Karpas-422 (cell line): Measurements from ENCODE around the gene EPC2. TPM values are rescaled to one million over a fixed set of nuclear protein-coding genes. Genes with fewer than 3 reads are reported as not detected.

ENCODE experiments used
- DNase-seq: peaks from one replicate; pipeline ENCODE4 v3.0.0-alpha.2; 2015
- H2AFZ ChIP-seq: fragments of 200-600 bp; sonication (generic); 2 replicates; pipeline ENCODE4 v1.6.1; 2014; ENCODE audit warnings: antibody characterized with exemption, low read length, mixed read lengths
- H3K27ac ChIP-seq: fragments of 200-600 bp; sonication (generic); 2 replicates; pipeline ENCODE4 v1.5.1; 2014; ENCODE audit warnings: mild to moderate bottlenecking, low read length, moderate library complexity
- H3K27me3 ChIP-seq: fragments of 200-600 bp; sonication (generic); 2 replicates; pipeline ENCODE4 v1.6.1; 2014; ENCODE audit warnings: low read length, mixed read lengths
- H3K36me3 ChIP-seq: fragments of 200-600 bp; sonication (generic); 2 replicates; pipeline ENCODE4 v1.6.1; 2014; ENCODE audit warnings: low read length, mixed read lengths; ENCODE audit not compliant: insufficient read depth
- H3K4me1 ChIP-seq: fragments of 200-600 bp; sonication (generic); 2 replicates; pipeline ENCODE4 v1.6.1; 2014; ENCODE audit warnings: mild to moderate bottlenecking, low read length, mixed read lengths
- H3K4me2 ChIP-seq: fragments of 200-600 bp; sonication (generic); 2 replicates; pipeline ENCODE4 v1.6.1; 2014; ENCODE audit warnings: low read length, low read depth, mild to moderate bottlenecking; ENCODE audit not compliant: poor library complexity, severe bottlenecking
- H3K4me3 ChIP-seq: fragments of 200-600 bp; sonication (generic); 2 replicates; pipeline ENCODE4 v1.5.1; 2014; ENCODE audit warnings: mild to moderate bottlenecking, antibody characterized with exemption, low read length, mixed read lengths
- H3K79me2 ChIP-seq: fragments of 200-600 bp; sonication (generic); 2 replicates; pipeline ENCODE4 v1.6.1; 2014; ENCODE audit warnings: mild to moderate bottlenecking, low read length, mixed read lengths
- H3K9ac ChIP-seq: fragments of 200-600 bp; sonication (generic); 2 replicates; pipeline ENCODE4 v1.6.0; 2014; ENCODE audit warnings: low read length
- H3K9me2 ChIP-seq: fragments of 200-600 bp; sonication (generic), shearing (Covaris generic); replicated peaks from 2 replicates; pipeline ENCODE4 v1.6.0; 2014; ENCODE audit warnings: mild to moderate bottlenecking, low read length, moderate library complexity; ENCODE audit not compliant: insufficient read depth
- H3K9me3 ChIP-seq: fragments of 300-700, 200-600 bp; sonication (generic); 2 replicates; pipeline ENCODE4 v1.6.1; 2014; ENCODE audit warnings: low read length, mixed read lengths
- H4K20me1 ChIP-seq: fragments of 200-600 bp; sonication (generic); 2 replicates; pipeline ENCODE4 v1.6.1; 2014; ENCODE audit warnings: mild to moderate bottlenecking, antibody characterized with exemption, low read length, low read depth; ENCODE audit not compliant: insufficient read depth
- total RNA-seq: library from RNA; depleted of rRNA; stranded (reverse); fragments of >200 nt; shearing (Covaris generic); gene quantifications from 2 replicates; pipeline ENCODE4 v1.2.3, GENCODE V29; 2014; ENCODE audit warnings: low replicate concordance; rRNA removed

Gene EPC2, protein sequence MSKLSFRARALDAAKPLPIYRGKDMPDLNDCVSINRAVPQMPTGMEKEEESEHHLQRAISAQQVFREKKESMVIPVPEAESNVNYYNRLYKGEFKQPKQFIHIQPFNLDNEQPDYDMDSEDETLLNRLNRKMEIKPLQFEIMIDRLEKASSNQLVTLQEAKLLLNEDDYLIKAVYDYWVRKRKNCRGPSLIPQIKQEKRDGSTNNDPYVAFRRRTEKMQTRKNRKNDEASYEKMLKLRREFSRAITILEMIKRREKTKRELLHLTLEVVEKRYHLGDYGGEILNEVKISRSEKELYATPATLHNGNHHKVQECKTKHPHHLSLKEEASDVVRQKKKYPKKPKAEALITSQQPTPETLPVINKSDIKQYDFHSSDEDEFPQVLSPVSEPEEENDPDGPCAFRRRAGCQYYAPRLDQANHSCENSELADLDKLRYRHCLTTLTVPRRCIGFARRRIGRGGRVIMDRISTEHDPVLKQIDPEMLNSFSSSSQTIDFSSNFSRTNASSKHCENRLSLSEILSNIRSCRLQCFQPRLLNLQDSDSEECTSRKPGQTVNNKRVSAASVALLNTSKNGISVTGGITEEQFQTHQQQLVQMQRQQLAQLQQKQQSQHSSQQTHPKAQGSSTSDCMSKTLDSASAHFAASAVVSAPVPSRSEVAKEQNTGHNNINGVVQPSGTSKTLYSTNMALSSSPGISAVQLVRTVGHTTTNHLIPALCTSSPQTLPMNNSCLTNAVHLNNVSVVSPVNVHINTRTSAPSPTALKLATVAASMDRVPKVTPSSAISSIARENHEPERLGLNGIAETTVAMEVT
- total RNA-seq = 22.8 and 30.3 TPM in 2 replicates

DNA sequence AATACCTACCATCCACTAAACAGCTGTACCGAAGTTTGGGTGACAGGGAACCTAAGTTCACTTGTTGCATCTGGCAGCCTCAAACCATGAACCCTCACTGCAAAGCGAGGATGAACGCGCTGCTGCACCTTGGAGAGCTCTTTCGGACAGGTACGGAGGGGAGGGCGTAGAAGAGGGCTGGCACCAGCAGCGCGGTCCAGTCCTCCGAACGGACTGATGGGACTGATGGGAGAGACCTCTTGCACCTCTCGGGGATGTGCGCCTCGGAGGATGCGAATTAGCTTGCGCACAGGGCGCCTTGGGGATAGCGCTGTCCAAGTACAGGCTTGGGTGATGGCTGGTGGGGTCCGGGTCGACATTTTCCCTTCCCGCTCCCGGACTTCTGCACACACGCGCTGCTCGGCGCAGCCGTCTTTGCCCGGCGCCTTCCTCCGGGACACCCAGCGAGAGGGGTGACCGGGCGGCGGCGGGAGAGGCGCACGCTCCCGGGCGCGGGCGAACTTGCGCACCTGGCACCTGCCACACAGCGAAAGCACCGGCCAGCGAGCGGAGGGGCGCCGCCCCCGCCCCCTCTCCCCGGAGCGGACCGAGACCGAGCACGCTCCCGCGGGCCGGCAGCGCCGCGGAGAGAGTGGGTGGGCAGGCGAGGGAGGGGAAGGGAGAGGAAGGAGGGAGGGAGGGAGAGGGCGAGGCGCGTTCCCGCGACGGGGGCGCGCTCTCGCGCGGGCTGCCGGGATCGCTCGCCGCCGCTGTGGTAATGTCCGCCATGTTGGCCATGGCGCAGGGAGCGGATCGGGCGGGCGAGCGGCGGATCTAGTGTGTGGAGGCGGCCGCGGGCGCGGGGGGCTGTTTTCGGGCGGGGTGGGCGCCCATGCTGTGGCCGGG, at the start of gene EPC2:
Gene EPC2, plus strand, starts transcription at position 754 of the 885 bp plus-strand sequence. CDS start 267 bp downstream, outside the sequence.
- Histone ChIP-seq H3K27ac (peak within 1 kb of the TSS; percentile 76), H4K20me1 (peaks cover 18% of the 10 kb centered on the region), H2AFZ (peak within 1 kb of the TSS; percentile 91), H3K4me2 (peak within 1 kb of the TSS; percentile 79), H3K4me1 (peaks cover 19% of the 10 kb centered on the region), H3K4me3 (peak within 1 kb of the TSS; percentile 98), H3K9ac (peak within 1 kb of the TSS; percentile 95), H3K9me2 (no peaks in the 10 kb centered on the region), H3K36me3 (no peaks in the 10 kb centered on the region), H3K79me2 (peaks cover 40% of the 10 kb centered on the region), H3K27me3 (no peaks in the 10 kb centered on the region), H3K9me3 (no peaks in the 10 kb centered on the region)
- peak; percentile 93 for DNase-seq

DNA sequence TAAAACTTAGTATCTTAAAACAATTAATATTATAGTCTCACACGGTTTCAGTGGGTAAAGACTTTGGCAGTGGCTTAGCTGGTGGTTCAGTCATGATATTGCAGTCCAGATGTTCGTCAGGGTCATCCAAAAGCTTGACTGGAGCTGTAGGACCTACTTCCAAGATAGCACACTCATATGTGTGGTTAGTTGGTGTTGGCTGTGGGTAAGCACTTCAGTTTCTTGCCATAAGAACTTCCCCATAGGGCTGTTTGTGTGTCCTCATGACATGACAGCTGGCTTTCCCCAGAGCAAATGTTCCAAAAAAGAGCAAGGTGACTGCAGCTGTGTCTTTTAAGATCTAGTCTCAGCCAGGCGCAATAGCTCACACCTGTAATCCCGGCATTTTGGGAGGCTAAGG, 48.5 kb upstream of the EPC2 start:
- Histone ChIP-seq H3K9me2 (no peaks in the 10 kb centered on the region), H3K79me2 (no peaks in the 10 kb centered on the region), H2AFZ (no peak overlapping the region), H3K4me3 (no peak overlapping the region), H4K20me1 (no peaks in the 10 kb centered on the region), H3K4me1 (no peaks in the 10 kb centered on the region), H3K4me2 (no peak overlapping the region), H3K36me3 (no peaks in the 10 kb centered on the region), H3K27ac (no peak overlapping the region), H3K27me3 (no peaks in the 10 kb centered on the region), H3K9ac (no peak overlapping the region), H3K9me3 (no peaks in the 10 kb centered on the region)
- DNase-seq = no peak

DNA sequence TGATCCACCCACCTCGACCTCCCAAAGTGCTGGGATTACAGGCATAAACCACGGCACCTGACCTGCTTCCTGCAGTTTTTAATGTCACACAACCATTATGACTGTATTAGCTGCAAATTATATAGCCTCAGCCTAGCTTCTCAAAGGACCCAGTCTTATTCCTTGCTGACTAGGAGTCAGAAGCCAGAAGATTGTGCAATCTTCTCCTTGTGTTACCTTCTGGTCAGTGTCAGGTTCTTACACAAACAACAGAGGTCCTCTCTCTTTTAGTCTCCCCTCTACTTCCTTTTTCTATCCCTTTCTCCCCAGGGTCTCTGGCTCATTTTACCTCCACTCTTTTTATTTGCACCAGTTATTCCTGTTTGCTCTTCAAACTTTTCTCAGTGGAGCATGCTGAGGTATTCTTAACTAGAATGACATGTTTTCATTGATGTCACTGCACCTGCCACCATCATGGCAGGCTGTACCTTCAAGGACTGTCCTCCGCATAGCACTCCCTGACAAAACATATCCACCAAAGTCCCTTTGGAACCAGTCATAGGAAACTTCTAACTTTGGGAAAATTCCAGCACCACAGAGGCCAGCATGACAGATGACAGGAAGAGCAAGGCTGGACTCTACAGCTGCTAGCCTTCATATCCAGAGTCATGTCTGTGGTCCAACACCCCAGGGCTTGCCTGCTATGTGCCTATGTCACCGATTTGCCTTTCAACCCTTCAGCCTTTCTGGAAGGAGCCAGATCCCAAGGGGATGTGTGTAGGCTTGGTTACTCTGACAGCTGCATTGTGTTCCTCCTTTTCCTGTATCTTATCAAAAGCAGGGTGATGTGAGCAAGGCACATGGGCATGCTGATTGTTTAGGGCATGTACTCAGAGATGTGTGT, 45.2 kb upstream of the EPC2 start:
- H2AFZ ChIP-seq = no peak overlapping the region
- H3K4me2 ChIP-seq = no peak overlapping the region
- no peaks in the 10 kb centered on the region for H4K20me1 ChIP-seq
- no peaks in the 10 kb centered on the region for H3K27me3 ChIP-seq
- H3K27ac ChIP-seq = no peak overlapping the region
- no peaks in the 10 kb centered on the region for H3K9me3 ChIP-seq
- no peaks in the 10 kb centered on the region for H3K36me3 ChIP-seq
- no peaks in the 10 kb centered on the region for H3K79me2 ChIP-seq
- no peak overlapping the region for H3K4me3 ChIP-seq
- DNase-seq = no peak
- H3K4me1 ChIP-seq = no peaks in the 10 kb centered on the region
- no peak overlapping the region for H3K9ac ChIP-seq
- no peaks in the 10 kb centered on the region for H3K9me2 ChIP-seq

DNA sequence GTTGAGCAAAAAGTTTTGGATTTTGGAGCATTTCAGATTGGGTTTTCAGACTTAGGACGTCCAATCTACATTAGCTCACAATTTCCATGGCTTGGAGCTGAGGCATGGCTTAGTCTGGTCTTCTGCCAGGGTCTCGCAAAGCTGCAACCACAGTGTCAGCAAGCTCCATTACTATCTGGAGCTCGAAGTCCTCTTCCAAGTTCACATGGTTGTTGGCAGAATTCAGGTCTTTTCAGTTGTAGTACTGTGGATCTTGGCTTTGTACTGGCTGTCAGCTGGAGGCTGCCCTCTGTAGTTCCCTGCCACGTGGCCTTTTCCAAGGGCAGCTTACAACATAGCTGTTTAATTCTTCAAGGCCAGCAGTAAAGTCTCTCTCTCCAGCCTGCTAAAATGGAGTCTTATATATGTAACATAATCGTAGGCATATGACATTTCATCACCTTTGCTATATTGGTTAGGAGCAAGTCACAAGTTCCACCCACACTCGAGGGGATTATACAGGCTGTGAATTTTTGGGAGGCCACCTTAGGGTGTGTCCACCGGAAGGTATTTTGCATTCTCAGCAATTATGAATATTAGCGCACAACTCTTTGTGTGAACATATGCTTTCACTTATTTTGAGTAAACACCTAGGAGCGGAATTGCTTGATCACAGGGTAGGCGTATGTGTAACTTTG, 41.5 kb upstream of the EPC2 start:
- no peaks in the 10 kb centered on the region for H3K36me3 ChIP-seq
- no peak overlapping the region for H3K4me3 ChIP-seq
- no peaks in the 10 kb centered on the region for H3K27me3 ChIP-seq
- H3K79me2 ChIP-seq = no peaks in the 10 kb centered on the region
- H3K4me1 ChIP-seq = no peaks in the 10 kb centered on the region
- H3K9me2 ChIP-seq = no peaks in the 10 kb centered on the region
- H4K20me1 ChIP-seq = no peaks in the 10 kb centered on the region
- H2AFZ ChIP-seq = no peak overlapping the region
- H3K4me2 ChIP-seq = no peak overlapping the region
- no peak overlapping the region for H3K27ac ChIP-seq
- H3K9me3 ChIP-seq = no peaks in the 10 kb centered on the region
- no peak overlapping the region for H3K9ac ChIP-seq
- no peak for DNase-seq

DNA sequence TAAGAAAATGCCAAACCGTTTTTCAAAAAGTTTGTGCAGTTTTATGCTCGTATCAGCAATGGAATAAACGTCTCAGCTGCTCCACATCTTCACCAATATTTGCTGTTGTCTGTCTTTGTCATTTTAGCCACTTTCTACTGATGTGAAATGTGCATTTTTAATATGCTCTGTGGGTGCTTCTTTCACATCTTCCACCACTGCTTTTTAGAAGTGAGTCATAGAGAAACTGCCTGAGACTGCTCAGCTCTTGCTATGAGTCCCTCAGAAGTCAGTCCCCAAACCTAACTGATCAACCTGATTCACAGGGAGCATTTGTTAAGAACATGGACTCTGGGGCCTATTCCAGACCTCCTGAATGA, 41.0 kb upstream of the EPC2 start:
- no peak overlapping the region for H3K4me2 ChIP-seq
- no peaks in the 10 kb centered on the region for H3K79me2 ChIP-seq
- H3K9ac ChIP-seq = no peak overlapping the region
- H3K27ac ChIP-seq = no peak overlapping the region
- DNase-seq = no peak
- no peak overlapping the region for H2AFZ ChIP-seq
- no peaks in the 10 kb centered on the region for H3K4me1 ChIP-seq
- H3K9me2 ChIP-seq = no peaks in the 10 kb centered on the region
- no peaks in the 10 kb centered on the region for H3K27me3 ChIP-seq
- no peak overlapping the region for H3K4me3 ChIP-seq
- H3K36me3 ChIP-seq = no peaks in the 10 kb centered on the region
- no peaks in the 10 kb centered on the region for H3K9me3 ChIP-seq
- no peaks in the 10 kb centered on the region for H4K20me1 ChIP-seq

DNA sequence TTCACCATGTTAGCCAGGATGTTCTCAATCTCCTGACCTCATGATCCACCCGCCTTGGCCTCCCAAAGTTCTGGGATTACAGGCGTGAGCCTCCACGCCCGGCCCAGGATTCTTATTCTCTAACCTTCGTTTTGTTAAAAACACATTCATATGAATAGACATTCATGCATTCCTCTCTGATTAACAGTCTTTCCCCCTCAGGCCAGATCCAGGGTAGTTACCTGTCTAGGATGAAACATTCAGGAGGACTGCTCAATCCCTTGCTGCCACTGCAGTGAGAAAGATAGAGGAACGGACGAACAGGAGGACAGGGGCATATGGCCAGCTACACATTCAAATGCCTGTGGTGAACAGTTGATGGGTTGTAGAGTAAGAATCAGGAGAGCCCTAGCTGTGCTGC, 39.6 kb upstream of the EPC2 start:
- H3K4me2 ChIP-seq = no peak overlapping the region
- no peak for DNase-seq
- no peaks in the 10 kb centered on the region for H3K79me2 ChIP-seq
- H3K4me3 ChIP-seq = no peak overlapping the region
- H3K9ac ChIP-seq = no peak overlapping the region
- H3K27ac ChIP-seq = no peak overlapping the region
- H3K36me3 ChIP-seq = no peaks in the 10 kb centered on the region
- H3K9me3 ChIP-seq = no peaks in the 10 kb centered on the region
- no peak overlapping the region for H2AFZ ChIP-seq
- H3K27me3 ChIP-seq = no peaks in the 10 kb centered on the region
- H4K20me1 ChIP-seq = no peaks in the 10 kb centered on the region
- no peaks in the 10 kb centered on the region for H3K9me2 ChIP-seq
- no peaks in the 10 kb centered on the region for H3K4me1 ChIP-seq

DNA sequence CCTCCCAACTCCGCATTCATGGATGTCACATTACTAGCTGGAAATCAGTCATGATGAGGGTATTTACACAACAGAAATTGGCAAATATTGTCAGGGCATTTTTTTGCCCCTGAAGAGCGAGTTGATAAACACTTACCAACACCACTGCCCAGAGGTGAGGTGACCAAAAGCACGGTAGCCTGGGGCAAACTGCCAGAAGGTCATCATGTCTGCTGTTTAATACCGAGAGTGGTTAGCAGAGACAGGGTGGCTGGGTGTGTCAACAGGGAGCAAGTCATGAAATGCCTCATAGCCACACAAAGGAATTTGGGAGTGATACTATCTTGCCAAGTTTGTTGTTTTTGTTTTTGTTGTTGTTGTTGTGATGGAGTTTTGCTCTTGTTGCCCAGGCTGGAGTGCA, 37.0 kb upstream of the EPC2 start:
- DNase-seq = no peak
- H3K9ac ChIP-seq = no peak overlapping the region
- no peaks in the 10 kb centered on the region for H4K20me1 ChIP-seq
- H3K36me3 ChIP-seq = no peaks in the 10 kb centered on the region
- no peaks in the 10 kb centered on the region for H3K9me3 ChIP-seq
- no peaks in the 10 kb centered on the region for H3K9me2 ChIP-seq
- H3K27me3 ChIP-seq = no peaks in the 10 kb centered on the region
- no peak overlapping the region for H3K4me3 ChIP-seq
- no peak overlapping the region for H3K27ac ChIP-seq
- H2AFZ ChIP-seq = no peak overlapping the region
- H3K4me1 ChIP-seq = no peaks in the 10 kb centered on the region
- no peaks in the 10 kb centered on the region for H3K79me2 ChIP-seq
- no peak overlapping the region for H3K4me2 ChIP-seq
